ENCODE data around the gene RAPGEF4.

RAPGEF4 gene

GRCh38 chr2:173002751-173003541 lies 267.3 kb downstream of the RAPGEF4 start (continued):
- TF ChIP-seq ZNF639 (tag by site-specific recombination; IDR thresholded peaks at IDR 0.05) (no peak), KLF9 (tag by site-specific recombination; IDR thresholded peaks at IDR 0.05; ENCODE audit: low read depth) (no peak), REST (tag by site-specific recombination; IDR thresholded peaks at IDR 0.05) (no peak), ZFP69B (tag by site-specific recombination; IDR thresholded peaks at IDR 0.05) (no peak), FEZF1 (tag by site-specific recombination; IDR thresholded peaks at IDR 0.05) (peak; percentile 84)

- TF ChIP-seq ZNF155 (tag by site-specific recombination; IDR thresholded peaks at IDR 0.05): no peak
- TF ChIP-seq ELK4 (IDR thresholded peaks at IDR 0.05; ENCODE audit: borderline replicate concordance, low read depth, low read length): no peak
- no peak for TF ChIP-seq ZNF701 (tag by site-specific recombination; IDR thresholded peaks at IDR 0.05)
- TF ChIP-seq ZNF645 (tag by site-specific recombination; IDR thresholded peaks at IDR 0.05): no peak
- no peak for TF ChIP-seq HOXA7 (CRISPR knock-in tag; IDR thresholded peaks at IDR 0.05; ENCODE audit: borderline replicate concordance)
- no peak for TF ChIP-seq ZFP69B (tag by site-specific recombination; IDR thresholded peaks at IDR 0.05)
- TF ChIP-seq ZNF580 (tag by site-specific recombination; IDR thresholded peaks at IDR 0.05): no peak
- Histone ChIP-seq H3K4me3 (ENCODE audit: low read depth, low read length) (no peak overlapping the region), H3K27ac (ENCODE audit: extremely low read depth, low read depth, low read length) (no peak overlapping the region), H3K4me1 (ENCODE audit: control insufficient read depth, insufficient read depth, low read length) (peaks cover under 1% of the 10 kb centered on the region), H3K36me3 (ENCODE audit: control insufficient read depth in 2 of 2, insufficient read depth in 1 of 2, low read length in 2 of 2) (no peaks in the 10 kb centered on the region), H3K9me3 (ENCODE audit: control insufficient read depth, insufficient read depth, low read depth, low read length) (no peaks in the 10 kb centered on the region)
- ChIA-PET POLR2A (no interaction called here), CTCF (interaction anchor here (1.5 to 3.3 kb wide), 2 partner anchors 19 to 201 kb away, joined by 4 to 17 read pairs; no protein-coding TSS in a partner anchor)
Observed at GRCh38 chr2:173008786-173009185, 273.1 kb downstream of the RAPGEF4 start.

- CTCF ChIA-PET: interaction anchor here (0.8 kb wide), 1 partner anchor 200 kb away, joined by 3 read pairs; no protein-coding TSS in a partner anchor
- no peak for TF ChIP-seq KLF17 (tag by site-specific recombination; IDR thresholded peaks at IDR 0.05)
- Histone ChIP-seq H3K4me3 (ENCODE audit: low read depth, low read length) (no peak overlapping the region), H3K27ac (ENCODE audit: extremely low read depth, low read depth, low read length) (no peak overlapping the region), H3K36me3 (ENCODE audit: control insufficient read depth in 2 of 2, insufficient read depth in 1 of 2, low read length in 2 of 2) (no peaks in the 10 kb centered on the region), H3K9me3 (ENCODE audit: control insufficient read depth, insufficient read depth, low read depth, low read length) (no peaks in the 10 kb centered on the region), H3K4me1 (ENCODE audit: control insufficient read depth, insufficient read depth, low read length) (no peaks in the 10 kb centered on the region)
- POLR2A ChIA-PET: no interaction called here
Observed at GRCh38 chr2:173010233-173010632, 274.6 kb downstream of the RAPGEF4 start.
